ENCODE results near the gene VRK1. TPM values are rescaled to one million over a fixed set of nuclear protein-coding genes. Genes with fewer than 3 reads are reported as not detected.

Gene VRK1
- total RNA-seq, 1 donor from 2014 or later, result 9.3 TPM

- no peak overlapping the region for H3K4me3 Mint-ChIP-seq (ENCODE audit: unreplicated experiment)
- H3K4me1 Mint-ChIP-seq (ENCODE audit: low read depth), result peaks cover 13% of the 10 kb centered on the region
- TF ChIP-seq, protein P1, sequence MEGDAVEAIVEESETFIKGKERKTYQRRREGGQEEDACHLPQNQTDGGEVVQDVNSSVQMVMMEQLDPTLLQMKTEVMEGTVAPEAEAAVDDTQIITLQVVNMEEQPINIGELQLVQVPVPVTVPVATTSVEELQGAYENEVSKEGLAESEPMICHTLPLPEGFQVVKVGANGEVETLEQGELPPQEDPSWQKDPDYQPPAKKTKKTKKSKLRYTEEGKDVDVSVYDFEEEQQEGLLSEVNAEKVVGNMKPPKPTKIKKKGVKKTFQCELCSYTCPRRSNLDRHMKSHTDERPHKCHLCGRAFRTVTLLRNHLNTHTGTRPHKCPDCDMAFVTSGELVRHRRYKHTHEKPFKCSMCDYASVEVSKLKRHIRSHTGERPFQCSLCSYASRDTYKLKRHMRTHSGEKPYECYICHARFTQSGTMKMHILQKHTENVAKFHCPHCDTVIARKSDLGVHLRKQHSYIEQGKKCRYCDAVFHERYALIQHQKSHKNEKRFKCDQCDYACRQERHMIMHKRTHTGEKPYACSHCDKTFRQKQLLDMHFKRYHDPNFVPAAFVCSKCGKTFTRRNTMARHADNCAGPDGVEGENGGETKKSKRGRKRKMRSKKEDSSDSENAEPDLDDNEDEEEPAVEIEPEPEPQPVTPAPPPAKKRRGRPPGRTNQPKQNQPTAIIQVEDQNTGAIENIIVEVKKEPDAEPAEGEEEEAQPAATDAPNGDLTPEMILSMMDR (IDR thresholded peaks at IDR 0.05), result no peak
- H3K9me3 Mint-ChIP-seq (ENCODE audit: low read depth), result no peaks in the 10 kb centered on the region
- no peak for DNase-seq (ENCODE audit: low spot score)
- H3K36me3 Mint-ChIP-seq (ENCODE audit: low read depth), result no peaks in the 10 kb centered on the region
- H3K27ac Mint-ChIP-seq (ENCODE audit: unreplicated experiment), result no peak overlapping the region
- H3K27me3 Mint-ChIP-seq (ENCODE audit: low read depth), result no peaks in the 10 kb centered on the region
Measured at GRCh38 chr14:96802963-96803362, 5.8 kb downstream of the VRK1 start.

DNA sequence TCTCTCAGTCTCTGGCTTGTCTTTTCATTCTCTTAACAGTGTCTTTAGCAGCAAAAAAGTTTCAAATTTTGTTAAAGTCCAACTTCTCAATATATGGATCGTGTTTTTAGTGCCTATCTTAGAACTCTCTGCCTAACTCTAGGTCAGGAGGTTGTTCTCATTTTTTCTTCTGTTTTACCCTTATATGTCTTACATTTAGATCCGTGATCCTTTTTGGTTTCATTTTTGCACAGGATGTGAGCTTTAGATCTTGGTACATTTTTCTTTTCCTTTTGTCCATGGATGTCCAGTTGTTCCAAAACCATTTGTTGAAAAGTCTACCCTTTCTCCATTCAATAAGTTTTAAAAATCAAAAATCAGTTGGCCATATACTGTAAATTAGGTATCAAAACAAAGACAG is 6.8 kb downstream of the VRK1 start:
- H3K27me3 Mint-ChIP-seq (ENCODE audit: low read depth), result no peaks in the 10 kb centered on the region
- H3K4me1 Mint-ChIP-seq (ENCODE audit: low read depth), result peaks cover 3% of the 10 kb centered on the region
- TF ChIP-seq, protein P1 (IDR thresholded peaks at IDR 0.05), result no peak
- no peaks in the 10 kb centered on the region for H3K9me3 Mint-ChIP-seq (ENCODE audit: low read depth)
- no peak overlapping the region for H3K4me3 Mint-ChIP-seq (ENCODE audit: unreplicated experiment)
- H3K36me3 Mint-ChIP-seq (ENCODE audit: low read depth), result no peaks in the 10 kb centered on the region
- H3K27ac Mint-ChIP-seq (ENCODE audit: unreplicated experiment), result no peak overlapping the region
- no peak for DNase-seq (ENCODE audit: low spot score)

DNA sequence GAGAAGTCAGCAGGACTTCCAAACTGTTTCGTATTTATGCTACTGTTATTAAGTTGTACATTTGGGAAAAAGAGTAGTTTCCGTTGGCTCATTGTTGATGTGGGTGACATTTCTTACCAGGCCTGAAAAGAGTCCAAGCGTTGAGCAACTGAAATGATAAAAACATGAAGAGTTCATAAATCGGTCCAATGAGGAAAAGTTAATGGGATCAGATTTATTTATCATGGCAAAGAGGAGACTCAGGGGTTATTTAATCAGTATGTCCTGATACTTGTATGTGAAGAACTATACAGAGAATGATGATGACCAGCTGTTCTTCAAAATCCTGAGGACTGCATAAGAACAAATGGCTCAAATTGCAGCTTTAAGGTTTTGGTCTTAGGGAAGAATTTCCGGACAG is 7.7 kb downstream of the VRK1 start:
- Mint-ChIP-seq H3K36me3 (ENCODE audit: low read depth) (no peaks in the 10 kb centered on the region), H3K9me3 (ENCODE audit: low read depth) (no peaks in the 10 kb centered on the region), H3K27me3 (ENCODE audit: low read depth) (no peaks in the 10 kb centered on the region), H3K27ac (ENCODE audit: unreplicated experiment) (no peak overlapping the region), H3K4me3 (ENCODE audit: unreplicated experiment) (no peak overlapping the region), H3K4me1 (ENCODE audit: low read depth) (peaks cover 2% of the 10 kb centered on the region)
- no peak for DNase-seq (ENCODE audit: low spot score)
- TF ChIP-seq, protein P1 (IDR thresholded peaks at IDR 0.05), result no peak

GRCh38 chr14:96805956-96806355 is 8.8 kb downstream of the VRK1 start:
- Mint-ChIP-seq H3K36me3 (ENCODE audit: low read depth) (no peaks in the 10 kb centered on the region), H3K9me3 (ENCODE audit: low read depth) (no peaks in the 10 kb centered on the region), H3K4me1 (ENCODE audit: low read depth) (peaks cover 2% of the 10 kb centered on the region), H3K27me3 (ENCODE audit: low read depth) (no peaks in the 10 kb centered on the region), H3K27ac (ENCODE audit: unreplicated experiment) (no peak overlapping the region), H3K4me3 (ENCODE audit: unreplicated experiment) (no peak overlapping the region)
- TF ChIP-seq, protein P1 (IDR thresholded peaks at IDR 0.05), result no peak
- DNase-seq (ENCODE audit: low spot score), result no peak

DNA sequence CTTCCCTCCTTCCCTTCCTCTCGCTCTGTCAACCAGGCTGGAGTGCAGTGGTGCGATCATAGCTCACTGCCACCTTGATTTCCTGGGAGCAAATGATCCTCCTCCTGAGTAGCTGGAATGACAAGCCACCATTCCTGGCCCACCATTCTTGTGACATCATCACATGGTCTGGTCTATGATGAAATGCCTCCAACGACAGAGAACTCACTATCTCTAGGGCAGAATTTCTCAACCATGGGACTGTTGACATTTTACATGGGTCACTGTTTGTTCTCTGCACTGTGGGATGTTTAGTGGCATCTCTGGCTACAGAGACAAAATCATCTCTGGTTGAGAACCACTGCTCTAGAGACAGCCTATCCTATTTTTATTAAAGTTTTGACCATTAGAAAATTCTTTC is 9.7 kb downstream of the VRK1 start:
- Mint-ChIP-seq H3K27ac (ENCODE audit: unreplicated experiment) (no peak overlapping the region), H3K27me3 (ENCODE audit: low read depth) (no peaks in the 10 kb centered on the region), H3K4me1 (ENCODE audit: low read depth) (peaks cover 8% of the 10 kb centered on the region), H3K4me3 (ENCODE audit: unreplicated experiment) (no peak overlapping the region), H3K9me3 (ENCODE audit: low read depth) (peaks cover 3% of the 10 kb centered on the region), H3K36me3 (ENCODE audit: low read depth) (no peaks in the 10 kb centered on the region)
- TF ChIP-seq, protein P1 (IDR thresholded peaks at IDR 0.05), result no peak
- DNase-seq (ENCODE audit: low spot score), result no peak
